ENCODE data around the gene GLP1R. TPM values are rescaled to one million over a fixed set of nuclear protein-coding genes. Genes with fewer than 3 reads are reported as not detected.
A peak's percentile ranks its signal among the peaks of the same experiment; 100 is the strongest.

GLP1R gene
- total and polyA plus RNA-seq, 2 of the 13 experiments (the other 11 are each of a cell fraction or from before 2014, with no cell fraction given): not detected

DNA sequence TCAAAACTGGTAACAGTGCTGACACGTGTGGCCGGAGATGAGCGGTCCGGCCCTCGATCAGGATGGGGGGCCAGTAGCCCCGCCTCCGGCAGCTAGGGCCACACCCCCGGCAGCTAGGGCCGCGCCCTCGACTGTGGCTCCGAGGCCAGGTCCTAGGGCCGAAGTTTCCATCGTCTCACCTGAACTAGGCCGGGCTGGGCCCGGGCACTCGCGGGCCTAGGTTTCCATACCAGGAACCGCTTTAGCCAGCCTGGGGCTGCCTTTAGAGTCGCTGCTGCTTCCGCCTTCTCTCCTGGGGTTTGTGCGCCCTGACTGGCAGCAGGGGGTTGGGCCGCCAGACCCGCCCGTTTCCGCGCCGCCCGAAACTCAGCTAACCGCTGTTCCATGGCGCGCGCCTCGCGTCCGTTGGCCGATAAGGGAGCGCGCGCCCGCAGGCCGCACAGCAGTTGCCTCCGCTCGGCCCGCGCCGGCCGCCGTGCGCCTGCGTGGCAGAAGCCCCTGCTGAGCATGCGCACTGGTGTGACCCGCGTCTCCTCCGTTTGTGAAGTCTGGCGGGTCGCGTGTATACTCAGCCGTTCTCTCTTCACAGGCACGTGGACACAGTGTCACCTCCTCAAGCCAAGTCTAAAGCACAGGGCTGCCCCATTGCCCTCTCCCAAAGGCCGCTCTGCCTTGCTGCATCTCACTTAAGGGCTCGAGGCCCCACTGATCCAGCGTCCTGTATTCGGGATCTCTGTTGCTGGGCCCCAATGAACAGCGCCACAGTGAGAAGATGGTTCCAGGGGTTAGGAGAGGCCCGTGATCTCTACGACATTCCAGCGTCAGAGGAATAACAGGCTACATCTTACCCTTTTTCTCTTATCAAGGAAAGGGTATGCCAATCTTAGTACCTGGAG, 66.4 kb downstream of the GLP1R start, which contains the start of gene SAYSD1 (continued):
- TF ChIP-seq, protein P1, sequence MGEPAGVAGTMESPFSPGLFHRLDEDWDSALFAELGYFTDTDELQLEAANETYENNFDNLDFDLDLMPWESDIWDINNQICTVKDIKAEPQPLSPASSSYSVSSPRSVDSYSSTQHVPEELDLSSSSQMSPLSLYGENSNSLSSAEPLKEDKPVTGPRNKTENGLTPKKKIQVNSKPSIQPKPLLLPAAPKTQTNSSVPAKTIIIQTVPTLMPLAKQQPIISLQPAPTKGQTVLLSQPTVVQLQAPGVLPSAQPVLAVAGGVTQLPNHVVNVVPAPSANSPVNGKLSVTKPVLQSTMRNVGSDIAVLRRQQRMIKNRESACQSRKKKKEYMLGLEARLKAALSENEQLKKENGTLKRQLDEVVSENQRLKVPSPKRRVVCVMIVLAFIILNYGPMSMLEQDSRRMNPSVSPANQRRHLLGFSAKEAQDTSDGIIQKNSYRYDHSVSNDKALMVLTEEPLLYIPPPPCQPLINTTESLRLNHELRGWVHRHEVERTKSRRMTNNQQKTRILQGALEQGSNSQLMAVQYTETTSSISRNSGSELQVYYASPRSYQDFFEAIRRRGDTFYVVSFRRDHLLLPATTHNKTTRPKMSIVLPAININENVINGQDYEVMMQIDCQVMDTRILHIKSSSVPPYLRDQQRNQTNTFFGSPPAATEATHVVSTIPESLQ (CRISPR knock-in tag; conservative IDR thresholded peaks at IDR 0.05): no peak
- TF ChIP-seq, protein P2, sequence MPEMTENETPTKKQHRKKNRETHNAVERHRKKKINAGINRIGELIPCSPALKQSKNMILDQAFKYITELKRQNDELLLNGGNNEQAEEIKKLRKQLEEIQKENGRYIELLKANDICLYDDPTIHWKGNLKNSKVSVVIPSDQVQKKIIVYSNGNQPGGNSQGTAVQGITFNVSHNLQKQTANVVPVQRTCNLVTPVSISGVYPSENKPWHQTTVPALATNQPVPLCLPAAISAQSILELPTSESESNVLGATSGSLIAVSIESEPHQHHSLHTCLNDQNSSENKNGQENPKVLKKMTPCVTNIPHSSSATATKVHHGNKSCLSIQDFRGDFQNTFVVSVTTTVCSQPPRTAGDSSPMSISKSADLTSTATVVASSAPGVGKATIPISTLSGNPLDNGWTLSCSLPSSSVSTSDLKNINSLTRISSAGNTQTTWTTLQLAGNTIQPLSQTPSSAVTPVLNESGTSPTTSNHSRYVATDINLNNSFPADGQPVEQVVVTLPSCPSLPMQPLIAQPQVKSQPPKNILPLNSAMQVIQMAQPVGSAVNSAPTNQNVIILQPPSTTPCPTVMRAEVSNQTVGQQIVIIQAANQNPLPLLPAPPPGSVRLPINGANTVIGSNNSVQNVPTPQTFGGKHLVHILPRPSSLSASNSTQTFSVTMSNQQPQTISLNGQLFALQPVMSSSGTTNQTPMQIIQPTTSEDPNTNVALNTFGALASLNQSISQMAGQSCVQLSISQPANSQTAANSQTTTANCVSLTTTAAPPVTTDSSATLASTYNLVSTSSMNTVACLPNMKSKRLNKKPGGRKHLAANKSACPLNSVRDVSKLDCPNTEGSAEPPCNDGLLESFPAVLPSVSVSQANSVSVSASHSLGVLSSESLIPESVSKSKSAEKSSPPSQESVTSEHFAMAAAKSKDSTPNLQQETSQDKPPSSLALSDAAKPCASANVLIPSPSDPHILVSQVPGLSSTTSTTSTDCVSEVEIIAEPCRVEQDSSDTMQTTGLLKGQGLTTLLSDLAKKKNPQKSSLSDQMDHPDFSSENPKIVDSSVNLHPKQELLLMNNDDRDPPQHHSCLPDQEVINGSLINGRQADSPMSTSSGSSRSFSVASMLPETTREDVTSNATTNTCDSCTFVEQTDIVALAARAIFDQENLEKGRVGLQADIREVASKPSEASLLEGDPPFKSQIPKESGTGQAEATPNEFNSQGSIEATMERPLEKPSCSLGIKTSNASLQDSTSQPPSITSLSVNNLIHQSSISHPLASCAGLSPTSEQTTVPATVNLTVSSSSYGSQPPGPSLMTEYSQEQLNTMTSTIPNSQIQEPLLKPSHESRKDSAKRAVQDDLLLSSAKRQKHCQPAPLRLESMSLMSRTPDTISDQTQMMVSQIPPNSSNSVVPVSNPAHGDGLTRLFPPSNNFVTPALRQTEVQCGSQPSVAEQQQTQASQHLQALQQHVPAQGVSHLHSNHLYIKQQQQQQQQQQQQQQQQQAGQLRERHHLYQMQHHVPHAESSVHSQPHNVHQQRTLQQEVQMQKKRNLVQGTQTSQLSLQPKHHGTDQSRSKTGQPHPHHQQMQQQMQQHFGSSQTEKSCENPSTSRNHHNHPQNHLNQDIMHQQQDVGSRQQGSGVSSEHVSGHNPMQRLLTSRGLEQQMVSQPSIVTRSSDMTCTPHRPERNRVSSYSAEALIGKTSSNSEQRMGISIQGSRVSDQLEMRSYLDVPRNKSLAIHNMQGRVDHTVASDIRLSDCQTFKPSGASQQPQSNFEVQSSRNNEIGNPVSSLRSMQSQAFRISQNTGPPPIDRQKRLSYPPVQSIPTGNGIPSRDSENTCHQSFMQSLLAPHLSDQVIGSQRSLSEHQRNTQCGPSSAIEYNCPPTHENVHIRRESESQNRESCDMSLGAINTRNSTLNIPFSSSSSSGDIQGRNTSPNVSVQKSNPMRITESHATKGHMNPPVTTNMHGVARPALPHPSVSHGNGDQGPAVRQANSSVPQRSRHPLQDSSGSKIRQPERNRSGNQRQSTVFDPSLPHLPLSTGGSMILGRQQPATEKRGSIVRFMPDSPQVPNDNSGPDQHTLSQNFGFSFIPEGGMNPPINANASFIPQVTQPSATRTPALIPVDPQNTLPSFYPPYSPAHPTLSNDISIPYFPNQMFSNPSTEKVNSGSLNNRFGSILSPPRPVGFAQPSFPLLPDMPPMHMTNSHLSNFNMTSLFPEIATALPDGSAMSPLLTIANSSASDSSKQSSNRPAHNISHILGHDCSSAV (CRISPR knock-in tag; IDR thresholded peaks at IDR 0.05; ENCODE audit: borderline replicate concordance): no peak
- TF ChIP-seq ZNF530 (CRISPR knock-in tag; IDR thresholded peaks at IDR 0.05; ENCODE audit: low read depth) (peak; percentile 7; the same call in 1 of the 2 replicates), ZNF883 (CRISPR knock-in tag; IDR thresholded peaks at IDR 0.05; ENCODE audit: not compliant biosample characterization) (peak; percentile 97), THYN1 (CRISPR knock-in tag; IDR thresholded peaks at IDR 0.05; ENCODE audit: borderline replicate concordance, low read depth) (no peak), ZNF441 (CRISPR knock-in tag; IDR thresholded peaks at IDR 0.05; ENCODE audit: borderline replicate concordance) (peak; percentile 73), NFKBIZ (CRISPR knock-in tag; IDR thresholded peaks at IDR 0.05) (no peak; the same call in 1 of the 2 replicates), RFXAP (CRISPR knock-in tag; IDR thresholded peaks at IDR 0.05; ENCODE audit: borderline replicate concordance) (peak; percentile 81), GZF1 (CRISPR knock-in tag; IDR thresholded peaks at IDR 0.05) (peak; percentile 86), CENPX (CRISPR knock-in tag; IDR thresholded peaks at IDR 0.05) (no peak), ZNF674 (CRISPR knock-in tag; IDR thresholded peaks at IDR 0.05; ENCODE audit: low read depth) (no peak), ELF3 (CRISPR knock-in tag; IDR thresholded peaks at IDR 0.05) (peak; percentile 62), ZNF230 (CRISPR knock-in tag; IDR thresholded peaks at IDR 0.05) (peak; percentile 97), SIN3B (IDR thresholded peaks at IDR 0.05; ENCODE audit: low read length) (no peak), ZFP90 (CRISPR knock-in tag; IDR thresholded peaks at IDR 0.05; ENCODE audit: borderline replicate concordance) (peak; percentile 27; the same call in 1 of the 2 replicates)
- TF ChIP-seq, protein P3, sequence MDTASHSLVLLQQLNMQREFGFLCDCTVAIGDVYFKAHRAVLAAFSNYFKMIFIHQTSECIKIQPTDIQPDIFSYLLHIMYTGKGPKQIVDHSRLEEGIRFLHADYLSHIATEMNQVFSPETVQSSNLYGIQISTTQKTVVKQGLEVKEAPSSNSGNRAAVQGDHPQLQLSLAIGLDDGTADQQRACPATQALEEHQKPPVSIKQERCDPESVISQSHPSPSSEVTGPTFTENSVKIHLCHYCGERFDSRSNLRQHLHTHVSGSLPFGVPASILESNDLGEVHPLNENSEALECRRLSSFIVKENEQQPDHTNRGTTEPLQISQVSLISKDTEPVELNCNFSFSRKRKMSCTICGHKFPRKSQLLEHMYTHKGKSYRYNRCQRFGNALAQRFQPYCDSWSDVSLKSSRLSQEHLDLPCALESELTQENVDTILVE (CRISPR knock-in tag; IDR thresholded peaks at IDR 0.05): no peak; the same call in 1 of the 2 replicates
- TF ChIP-seq, protein P4, sequence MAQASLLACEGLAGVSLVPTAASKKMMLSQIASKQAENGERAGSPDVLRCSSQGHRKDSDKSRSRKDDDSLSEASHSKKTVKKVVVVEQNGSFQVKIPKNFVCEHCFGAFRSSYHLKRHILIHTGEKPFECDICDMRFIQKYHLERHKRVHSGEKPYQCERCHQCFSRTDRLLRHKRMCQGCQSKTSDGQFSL (CRISPR knock-in tag; IDR thresholded peaks at IDR 0.05): peak; percentile 75
